Uterus (tissue), 2 donors: ENCODE measurements around the gene ALG14.

Experiments used
- POLR2A ChIP-seq, 2 donors: fragments of 450-650 bp; IDR thresholded peaks; one replicate each; pipeline ENCODE4 v1.6.1; 2016; ENCODE audit warnings: antibody characterized with exemption in 2 of 2, mild to moderate bottlenecking in 1 of 2, moderate library complexity in 1 of 2
- TF ChIP-seq, protein P1 (sequence below), 4 experiments: fragments of 200-600 bp in 2 of 4; fragments of 450-650 bp in 2 of 4; sonication (generic) in 2 of 4; IDR thresholded peaks; one replicate each; pipeline ENCODE4 v1.5.1; 2016 to 2019; ENCODE audit warnings: antibody characterized with exemption in 4 of 4, mild to moderate bottlenecking in 2 of 4, moderate library complexity in 1 of 4

DNA sequence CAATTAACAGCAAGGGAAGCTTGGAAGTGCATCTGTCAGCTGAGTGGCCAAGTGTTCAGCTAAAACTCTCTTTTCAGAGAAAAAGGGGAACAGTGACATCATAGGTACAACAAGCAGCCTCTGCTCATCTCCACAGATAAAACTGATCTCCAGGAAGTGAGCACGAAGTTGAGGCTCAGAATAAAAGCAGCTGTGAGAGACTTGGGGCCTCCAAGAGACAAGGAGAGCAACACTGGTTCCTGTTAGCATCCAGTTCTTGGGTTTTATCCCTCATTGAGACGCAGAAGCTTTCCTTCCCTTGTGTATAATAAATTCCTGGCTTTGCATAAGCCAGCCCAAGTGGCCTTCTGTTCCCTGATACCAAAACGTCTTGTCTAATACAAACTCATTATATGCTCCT, 125.9 kb downstream of the ALG14 start:
- TF ChIP-seq, protein P1, sequence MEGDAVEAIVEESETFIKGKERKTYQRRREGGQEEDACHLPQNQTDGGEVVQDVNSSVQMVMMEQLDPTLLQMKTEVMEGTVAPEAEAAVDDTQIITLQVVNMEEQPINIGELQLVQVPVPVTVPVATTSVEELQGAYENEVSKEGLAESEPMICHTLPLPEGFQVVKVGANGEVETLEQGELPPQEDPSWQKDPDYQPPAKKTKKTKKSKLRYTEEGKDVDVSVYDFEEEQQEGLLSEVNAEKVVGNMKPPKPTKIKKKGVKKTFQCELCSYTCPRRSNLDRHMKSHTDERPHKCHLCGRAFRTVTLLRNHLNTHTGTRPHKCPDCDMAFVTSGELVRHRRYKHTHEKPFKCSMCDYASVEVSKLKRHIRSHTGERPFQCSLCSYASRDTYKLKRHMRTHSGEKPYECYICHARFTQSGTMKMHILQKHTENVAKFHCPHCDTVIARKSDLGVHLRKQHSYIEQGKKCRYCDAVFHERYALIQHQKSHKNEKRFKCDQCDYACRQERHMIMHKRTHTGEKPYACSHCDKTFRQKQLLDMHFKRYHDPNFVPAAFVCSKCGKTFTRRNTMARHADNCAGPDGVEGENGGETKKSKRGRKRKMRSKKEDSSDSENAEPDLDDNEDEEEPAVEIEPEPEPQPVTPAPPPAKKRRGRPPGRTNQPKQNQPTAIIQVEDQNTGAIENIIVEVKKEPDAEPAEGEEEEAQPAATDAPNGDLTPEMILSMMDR (IDR thresholded peaks at IDR 0.05), result no peak
- no peak for TF ChIP-seq POLR2A (IDR thresholded peaks at IDR 0.05)
